GM12878 (cell line): Measurements from ENCODE around the gene VDR. TPM values are rescaled to one million over a fixed set of nuclear protein-coding genes. Genes with fewer than 3 reads are reported as not detected.

Experiments
- ATAC-seq: fragments of 200-7000 bp; cut with Tn5 transposase; 3 replicates; pipeline ENCODE4 v1.9.1; 2020; ENCODE audit warnings: mild to moderate bottlenecking, moderate library complexity
- BruUV-seq: library from RNA; stranded (reverse); fragments of 400-500 nt; replicated peaks from 2 replicates; lab custom pipeline; 2021; lab: Mats Ljungman, UMichigan
- CTCF ChIA-PET: fragments of 300-600 bp; sonication (Branson Sonifier 250); formaldehyde crosslinking; extraction: SDS; loops from one replicate; lab custom pipeline; 2021; ENCODE audit warnings: inconsistent platforms; lab: Yijun Ruan, JAX
- POLR2A ChIA-PET: fragments of 350-600 bp; formaldehyde crosslinking; extraction: SDS; loops from one replicate; lab custom pipeline; 2021; ENCODE audit warnings: inconsistent platforms; lab: Charles Lee
- RAD21 ChIA-PET: fragments of 300-600 bp; sonication (Branson Sonifier 250); formaldehyde crosslinking; loops from one replicate; lab custom pipeline; 2023; ENCODE audit warnings: antibody characterized with exemption; ENCODE audit not compliant: unreplicated experiment; lab: Charles Lee
- SMC1A ChIA-PET: fragments of 300-600 bp; sonication (Branson Sonifier 250); formaldehyde crosslinking; loops from one replicate; lab custom pipeline; 2023; ENCODE audit not compliant: unreplicated experiment, uncharacterized antibody; lab: Charles Lee
- DNase-seq: peaks from one replicate; pipeline ENCODE4 v3.0.0-alpha.2; 2011; ENCODE audit warnings: low read depth, low spot score
- FAIRE-seq: peaks from 3 replicates; lab custom pipeline; 2011; peaks lifted over from hg19 to GRCh38; lab: Jason Lieb, UNC
- H2AFZ ChIP-seq: 2 replicates; pipeline ENCODE4 v1.6.0; 2011; ENCODE audit warnings: low read depth, low read length, control low read depth; ENCODE audit not compliant: control insufficient read depth
- H3K27ac ChIP-seq: 2 replicates; pipeline ENCODE4 v1.5.1; 2011; ENCODE audit warnings: control low read depth; ENCODE audit not compliant: control insufficient read depth, insufficient read depth
- H3K27me3 ChIP-seq, 2 experiments: replicated peaks in 1 of 2; 2 replicates each; pipeline versions ENCODE4 v1.6.0 to v1.6.1; 2011; ENCODE audit warnings: low read length in 1 of 2; ENCODE audit not compliant: control insufficient read depth in 2 of 2, insufficient read depth in 2 of 2
- H3K36me3 ChIP-seq, 2 experiments: 2 replicates each; pipeline ENCODE4 v1.5.1; 2011; ENCODE audit warnings: low read length in 1 of 2; ENCODE audit not compliant: control insufficient read depth in 2 of 2, insufficient read depth in 2 of 2
- H3K4me1 ChIP-seq: 2 replicates; pipeline ENCODE4 v1.6.1; 2011; ENCODE audit warnings: mild to moderate bottlenecking, low read length, moderate library complexity, mixed read lengths; ENCODE audit not compliant: control insufficient read depth, insufficient read depth
- H3K4me2 ChIP-seq: 2 replicates; pipeline ENCODE4 v1.6.0; 2011; ENCODE audit warnings: control low read depth; ENCODE audit not compliant: control insufficient read depth, insufficient read depth
- H3K4me3 ChIP-seq: fragments of 200-600 bp; sonication (generic); 2 replicates; pipeline ENCODE4 v1.5.1; 2016
- H3K79me2 ChIP-seq: 2 replicates; pipeline ENCODE4 v1.6.0; 2011; ENCODE audit warnings: low read length; ENCODE audit not compliant: control insufficient read depth, insufficient read depth
- H3K9ac ChIP-seq: 2 replicates; pipeline ENCODE4 v1.8.0; 2011; ENCODE audit warnings: low read length, control low read depth, mixed read lengths; ENCODE audit not compliant: control insufficient read depth, insufficient read depth
- H3K9me3 ChIP-seq: replicated peaks from 3 replicates; pipeline ENCODE4 v1.5.1; 2011; ENCODE audit warnings: mild to moderate bottlenecking, low read length; ENCODE audit not compliant: control insufficient read depth, insufficient read depth
- H4K20me1 ChIP-seq: 2 replicates; pipeline ENCODE4 v1.6.0; 2011; ENCODE audit not compliant: control insufficient read depth, insufficient read depth
- BCL3 ChIP-seq: IDR thresholded peaks from 2 replicates; pipeline ENCODE4 v1.6.1; 2011; ENCODE audit warnings: borderline replicate concordance, low read depth, mild to moderate bottlenecking, moderate library complexity, low read length; ENCODE audit not compliant: insufficient read depth, poor library complexity, severe bottlenecking
- CHD4 ChIP-seq: fragments of 200-600 bp; sonication (generic); IDR thresholded peaks from 2 replicates; pipeline ENCODE4 v1.6.1; 2016; ENCODE audit warnings: mild to moderate bottlenecking
- CREB1 ChIP-seq: IDR thresholded peaks from 2 replicates; pipeline ENCODE4 v1.6.1; 2012; ENCODE audit warnings: low read depth, mild to moderate bottlenecking, inconsistent platforms
- CTCF ChIP-seq, 3 experiments: IDR thresholded peaks in 2 of 3; conservative IDR thresholded peaks in 1 of 3; 2 replicates each; pipeline ENCODE4 v1.5.1; 2011; ENCODE audit warnings: low read depth in 3 of 3, low read length in 3 of 3, mild to moderate bottlenecking in 3 of 3, control low read depth in 2 of 3, moderate library complexity in 2 of 3, inconsistent platforms in 1 of 3, mixed read lengths in 1 of 3; ENCODE audit not compliant: control insufficient read depth in 2 of 3, insufficient read depth in 1 of 3; ENCODE audit errors: extremely low read depth in 1 of 3
- IRF4 ChIP-seq: IDR thresholded peaks from 2 replicates; pipeline ENCODE4 v1.6.1; 2011; ENCODE audit warnings: low read depth, low read length
- JUND ChIP-seq: IDR thresholded peaks from 2 replicates; pipeline ENCODE4 v1.6.1; 2012; ENCODE audit warnings: low read depth, mild to moderate bottlenecking, low read length, improper control_type of control experiment, moderate library complexity
- NFIC ChIP-seq: IDR thresholded peaks from 2 replicates; pipeline ENCODE4 v1.6.1; 2012; ENCODE audit warnings: low read depth, mild to moderate bottlenecking, inconsistent platforms, low read length, moderate library complexity
- PML ChIP-seq: IDR thresholded peaks from 2 replicates; pipeline ENCODE4 v1.6.1; 2012; ENCODE audit warnings: low read length, inconsistent platforms
- RBBP5 ChIP-seq: fragments of 200-600 bp; sonication (generic); conservative IDR thresholded peaks from 2 replicates; pipeline ENCODE4 v1.6.1; 2016
- SMAD1 ChIP-seq: fragments of 450-650 bp; IDR thresholded peaks from 2 replicates; pipeline ENCODE4 v1.6.1; 2018; ENCODE audit warnings: mild to moderate bottlenecking, low read depth; ENCODE audit not compliant: partially characterized antibody
- SMARCA5 ChIP-seq: fragments of 450-650 bp; IDR thresholded peaks from 2 replicates; pipeline ENCODE4 v1.6.1; 2017; ENCODE audit warnings: mild to moderate bottlenecking
- SRF ChIP-seq, 2 experiments: IDR thresholded peaks; 2 replicates each; pipeline ENCODE4 v1.6.1; 2011; ENCODE audit warnings: low read depth in 2 of 2, low read length in 2 of 2, mild to moderate bottlenecking in 1 of 2, moderate library complexity in 1 of 2
- SUPT20H ChIP-seq: IDR thresholded peaks from 2 replicates; pipeline ENCODE4 v1.6.1; 2011; ENCODE audit warnings: low read depth, mild to moderate bottlenecking, low read length, moderate library complexity, borderline replicate concordance; ENCODE audit not compliant: control insufficient read depth
- ZBTB33 ChIP-seq: fragments of 450-650 bp; IDR thresholded peaks from 2 replicates; pipeline ENCODE4 v1.6.1; 2017; ENCODE audit warnings: mild to moderate bottlenecking
- ZNF622 ChIP-seq: fragments of 450-650 bp; IDR thresholded peaks from 2 replicates; pipeline ENCODE4 v1.6.1; 2017; ENCODE audit warnings: mild to moderate bottlenecking, inconsistent platforms
- WGBS: methylation state at CpG from one replicate; pipeline ENCODE4 v1.1.6; 2016; ENCODE audit warnings: low lambda C conversion rate; ENCODE audit not compliant: insufficient replicate concordance, insufficient coverage; ENCODE audit errors: missing lambda C conversion rate; 5-methylcytosine and 5-hydroxymethylcytosine counted together
- in situ Hi-C: fragments of 300-500 bp; cut with MboI; formaldehyde crosslinking; loops from 9 replicates; pipeline ENCODE4 v1.14.3; 2018; ENCODE audit warnings: mixed read lengths
- intact Hi-C: fragments of 100-400 bp; cut with micrococcal nuclease; formaldehyde crosslinking; loops from one replicate; pipeline ENCODE4 v1.14.2; 2022; ENCODE audit not compliant: unreplicated experiment
- polyA plus RNA-seq, 11 experiments: library from polyadenylated mRNA; depleted of rRNA in 4 of 11; unstranded in 6 of 11; stranded (reverse) in 5 of 11; fragments of >200 nt; fragmentation: Nextera tagmentation in 4 of 11; fragmentation: Illumina TruSeq in 1 of 11; extraction: Ambion mirVana in 4 of 11; extraction: Trizol in 1 of 11; gene quantifications; 1 replicate in 1 of 11; 2 replicates in 10 of 11; pipeline versions ENCODE4 v1.2.1 to v1.2.3, GENCODE V29; 2011 to 2016; ENCODE audit warnings: inconsistent platforms in 2 of 11, missing spikeins in 2 of 11, low read depth in 1 of 11
- total RNA-seq, 4 experiments: library from RNA; depleted of rRNA in 3 of 4; stranded (reverse); fragments of >200 nt in 3 of 4; fragmentation: Illumina TruSeq in 1 of 4; extraction: Trizol in 1 of 4; gene quantifications; 2 replicates each; pipeline versions ENCODE4 v1.2.1 to v1.2.3, GENCODE V29; 2013 to 2021
- TF ChIP-seq, protein P1 (sequence below): IDR thresholded peaks from 2 replicates; pipeline ENCODE4 v1.6.1; 2012; ENCODE audit warnings: low read depth, low read length, improper control_type of control experiment

The VDR gene
- total and polyA plus RNA-seq, 10 of the 15 experiments (the other 5 are each of a cell fraction or from before 2014, with no cell fraction given), result 0.27 to 7.9 (median 3.0) TPM

DNA sequence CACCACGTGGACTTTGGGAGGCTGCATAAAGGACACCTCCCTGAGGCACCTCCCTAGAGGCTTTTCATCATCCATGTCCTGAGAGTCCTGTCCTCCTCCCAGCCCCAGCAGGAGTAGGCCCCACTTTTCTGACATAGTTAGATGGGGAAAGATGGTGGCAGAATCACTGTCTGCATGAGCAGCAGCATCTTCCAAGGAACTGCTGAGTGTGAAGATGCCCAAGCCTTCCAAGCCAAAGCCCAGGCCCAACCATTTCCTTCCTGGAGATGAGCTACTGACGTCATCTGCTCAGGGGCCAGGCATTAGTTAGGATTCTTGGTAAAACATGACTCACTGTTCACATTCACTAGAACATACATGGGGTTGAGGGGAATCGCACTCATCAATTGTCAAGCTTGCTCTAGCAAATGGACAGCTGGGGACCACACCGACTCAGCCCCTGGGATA lies 37.3 kb downstream of the VDR start (continued):
- TF ChIP-seq, protein P1, sequence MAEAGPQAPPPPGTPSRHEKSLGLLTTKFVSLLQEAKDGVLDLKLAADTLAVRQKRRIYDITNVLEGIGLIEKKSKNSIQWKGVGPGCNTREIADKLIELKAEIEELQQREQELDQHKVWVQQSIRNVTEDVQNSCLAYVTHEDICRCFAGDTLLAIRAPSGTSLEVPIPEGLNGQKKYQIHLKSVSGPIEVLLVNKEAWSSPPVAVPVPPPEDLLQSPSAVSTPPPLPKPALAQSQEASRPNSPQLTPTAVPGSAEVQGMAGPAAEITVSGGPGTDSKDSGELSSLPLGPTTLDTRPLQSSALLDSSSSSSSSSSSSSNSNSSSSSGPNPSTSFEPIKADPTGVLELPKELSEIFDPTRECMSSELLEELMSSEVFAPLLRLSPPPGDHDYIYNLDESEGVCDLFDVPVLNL, result no peak
- TF ChIP-seq SMAD1 (no peak), ZBTB33 (no peak), IRF4 (no peak), JUND (no peak)

GRCh38 chr12:47864646-47865235 lies 40.1 kb downstream of the VDR start:
- WGBS, result 92% methylated on average over 14 of the region's 14 CpGs
- H4K20me1 ChIP-seq, result no peaks in the 10 kb centered on the region
- H2AFZ ChIP-seq, result no peak overlapping the region
- ChIA-PET CTCF (interaction anchor here (0.8 to 8.3 kb wide), 3 partner anchors 19 to 123 kb away, joined by 3 to 94 read pairs (median 3); no protein-coding TSS in a partner anchor), POLR2A (no interaction called here), RAD21 (no interaction called here), SMC1A (no interaction called here)
- H3K27me3 ChIP-seq, result no peaks in the 10 kb centered on the region
- no peak overlapping the region for H3K9ac ChIP-seq
- no peaks in the 10 kb centered on the region for H3K36me3 ChIP-seq
- H3K9me3 ChIP-seq, result no peaks in the 10 kb centered on the region
- H3K79me2 ChIP-seq, result no peaks in the 10 kb centered on the region
- intact Hi-C loops (loop anchor here (5.0 kb wide), 1 partner anchor 98 kb away; the partner anchor contains the start of gene TMEM106C), in situ Hi-C loops (no loop called here)
- no peak for ATAC-seq
- no peak overlapping the region for H3K4me3 ChIP-seq
- H3K27ac ChIP-seq, result no peak overlapping the region
- no peak overlapping the region for H3K4me2 ChIP-seq
- FAIRE-seq, result no peak
- H3K4me1 ChIP-seq, result peaks cover 18% of the 10 kb centered on the region
- no peak for DNase-seq
- BruUV-seq, result no TSS peak
- TF ChIP-seq SRF (IDR thresholded peaks at IDR 0.05; ENCODE audit: low read depth in 2 of 2, low read length in 2 of 2) (no peak), BCL3 (no peak), NFIC (no peak), ZNF622 (no peak), RBBP5 (no peak), CTCF (IDR thresholded peaks at IDR 0.05 in 2 of 3, conservative IDR thresholded peaks at IDR 0.05 in 1 of 3; ENCODE audit: control insufficient read depth in 2 of 3, extremely low read depth in 1 of 3, insufficient read depth in 1 of 3, low read depth in 3 of 3, low read length in 3 of 3) (no peak), SMARCA5 (no peak), CHD4 (no peak), PML (no peak), CREB1 (no peak), SUPT20H (no peak), IRF4 (no peak)
